Tibial nerve (tissue), 3 donors: Measurements from ENCODE around the gene MTURN.

Experiments
- CTCF ChIP-seq, 5 experiments: fragments of 200-600 bp in 3 of 5; fragments of 450-650 bp in 2 of 5; sonication (generic) in 3 of 5; IDR thresholded peaks; one replicate each; pipeline ENCODE4 v1.5.1; 2016 to 2019; ENCODE audit warnings: antibody characterized with exemption in 5 of 5, mild to moderate bottlenecking in 3 of 5, moderate library complexity in 2 of 5
- POLR2A ChIP-seq, 2 donors: fragments of 450-650 bp; IDR thresholded peaks; one replicate each; pipeline ENCODE4 v1.6.1; 2017; ENCODE audit warnings: antibody characterized with exemption in 2 of 2, mild to moderate bottlenecking in 2 of 2, moderate library complexity in 2 of 2

- TF ChIP-seq CTCF (IDR thresholded peaks at IDR 0.05) (no peak), POLR2A (IDR thresholded peaks at IDR 0.05) (no peak)
Observed at GRCh38 chr7:30157204-30157603, 22.4 kb downstream of the MTURN start.
